ENCODE data around the gene STK16. TPM values are rescaled to one million over a fixed set of nuclear protein-coding genes. Genes with fewer than 3 reads are reported as not detected.

STK16 gene
- total and polyA plus RNA-seq, 2 of the 13 experiments (the other 11 are each of a cell fraction or from before 2014, with no cell fraction given) = 28.0 to 50.9 TPM

DNA sequence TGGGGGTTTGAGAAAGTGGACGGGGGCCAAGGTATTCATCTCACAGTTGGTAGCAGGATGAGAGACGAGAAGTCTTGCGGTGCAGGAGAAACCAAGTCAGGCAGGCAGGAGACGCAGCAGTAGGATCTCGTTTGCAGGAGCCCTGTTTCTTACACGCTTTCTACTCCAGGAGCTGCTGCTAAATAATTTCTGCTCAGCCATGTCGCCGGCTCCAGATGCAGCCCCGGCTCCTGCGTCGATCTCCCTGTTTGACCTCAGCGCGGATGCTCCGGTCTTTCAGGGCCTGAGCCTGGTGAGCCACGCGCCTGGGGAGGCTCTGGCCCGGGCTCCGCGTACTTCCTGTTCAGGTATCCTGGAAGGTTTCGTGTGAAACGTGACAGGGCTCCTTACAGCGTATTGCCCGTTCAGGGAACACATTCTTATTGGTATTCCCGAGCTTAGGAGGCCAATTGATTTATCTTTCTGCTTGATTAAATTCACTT is 15.2 kb upstream of the STK16 start (continued):
- TF ChIP-seq, protein P1, sequence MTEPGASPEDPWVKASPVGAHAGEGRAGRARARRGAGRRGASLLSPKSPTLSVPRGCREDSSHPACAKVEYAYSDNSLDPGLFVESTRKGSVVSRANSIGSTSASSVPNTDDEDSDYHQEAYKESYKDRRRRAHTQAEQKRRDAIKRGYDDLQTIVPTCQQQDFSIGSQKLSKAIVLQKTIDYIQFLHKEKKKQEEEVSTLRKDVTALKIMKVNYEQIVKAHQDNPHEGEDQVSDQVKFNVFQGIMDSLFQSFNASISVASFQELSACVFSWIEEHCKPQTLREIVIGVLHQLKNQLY (CRISPR knock-in tag; IDR thresholded peaks at IDR 0.05) = 0 out of 2 replicates have a peak, but pooled peaks have one; percentile 49
- TF ChIP-seq MYC (CRISPR knock-in tag; IDR thresholded peaks at IDR 0.05; ENCODE audit: borderline replicate concordance) (peak; percentile 87), ZMYM2 (CRISPR knock-in tag; IDR thresholded peaks at IDR 0.05) (no peak), MAF1 (CRISPR knock-in tag; IDR thresholded peaks at IDR 0.05; ENCODE audit: borderline replicate concordance) (peak; percentile 57; the same call in 1 of the 2 replicates), ZNF816 (CRISPR knock-in tag; IDR thresholded peaks at IDR 0.05; ENCODE audit: borderline replicate concordance) (0 out of 2 replicates have a peak, but pooled peaks have one; percentile 2), SMYD3 (CRISPR knock-in tag; IDR thresholded peaks at IDR 0.05) (no peak), ZNF512B (CRISPR knock-in tag; IDR thresholded peaks at IDR 0.05; ENCODE audit: borderline replicate concordance) (0 out of 2 replicates have a peak, but pooled peaks have one; percentile 64), TFDP2 (CRISPR knock-in tag; IDR thresholded peaks at IDR 0.05) (peak; percentile 33; the same call in 1 of the 2 replicates), PHF20 (CRISPR knock-in tag; IDR thresholded peaks at IDR 0.05) (0 out of 2 replicates have a peak, but pooled peaks have one; percentile 34), ISX (CRISPR knock-in tag; conservative IDR thresholded peaks at IDR 0.05) (0 out of 2 replicates have a peak, but pooled peaks have one; percentile 80), MAX (IDR thresholded peaks at IDR 0.05) (peak; percentile 79), MTF1 (CRISPR knock-in tag; IDR thresholded peaks at IDR 0.05) (no peak)
- TF ChIP-seq, protein P2, sequence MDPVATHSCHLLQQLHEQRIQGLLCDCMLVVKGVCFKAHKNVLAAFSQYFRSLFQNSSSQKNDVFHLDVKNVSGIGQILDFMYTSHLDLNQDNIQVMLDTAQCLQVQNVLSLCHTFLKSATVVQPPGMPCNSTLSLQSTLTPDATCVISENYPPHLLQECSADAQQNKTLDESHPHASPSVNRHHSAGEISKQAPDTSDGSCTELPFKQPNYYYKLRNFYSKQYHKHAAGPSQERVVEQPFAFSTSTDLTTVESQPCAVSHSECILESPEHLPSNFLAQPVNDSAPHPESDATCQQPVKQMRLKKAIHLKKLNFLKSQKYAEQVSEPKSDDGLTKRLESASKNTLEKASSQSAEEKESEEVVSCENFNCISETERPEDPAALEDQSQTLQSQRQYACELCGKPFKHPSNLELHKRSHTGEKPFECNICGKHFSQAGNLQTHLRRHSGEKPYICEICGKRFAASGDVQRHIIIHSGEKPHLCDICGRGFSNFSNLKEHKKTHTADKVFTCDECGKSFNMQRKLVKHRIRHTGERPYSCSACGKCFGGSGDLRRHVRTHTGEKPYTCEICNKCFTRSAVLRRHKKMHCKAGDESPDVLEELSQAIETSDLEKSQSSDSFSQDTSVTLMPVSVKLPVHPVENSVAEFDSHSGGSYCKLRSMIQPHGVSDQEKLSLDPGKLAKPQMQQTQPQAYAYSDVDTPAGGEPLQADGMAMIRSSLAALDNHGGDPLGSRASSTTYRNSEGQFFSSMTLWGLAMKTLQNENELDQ (CRISPR knock-in tag; IDR thresholded peaks at IDR 0.05; ENCODE audit: borderline replicate concordance) = peak; percentile 76; the same call in 1 of the 2 replicates
- TF ChIP-seq, protein P3, sequence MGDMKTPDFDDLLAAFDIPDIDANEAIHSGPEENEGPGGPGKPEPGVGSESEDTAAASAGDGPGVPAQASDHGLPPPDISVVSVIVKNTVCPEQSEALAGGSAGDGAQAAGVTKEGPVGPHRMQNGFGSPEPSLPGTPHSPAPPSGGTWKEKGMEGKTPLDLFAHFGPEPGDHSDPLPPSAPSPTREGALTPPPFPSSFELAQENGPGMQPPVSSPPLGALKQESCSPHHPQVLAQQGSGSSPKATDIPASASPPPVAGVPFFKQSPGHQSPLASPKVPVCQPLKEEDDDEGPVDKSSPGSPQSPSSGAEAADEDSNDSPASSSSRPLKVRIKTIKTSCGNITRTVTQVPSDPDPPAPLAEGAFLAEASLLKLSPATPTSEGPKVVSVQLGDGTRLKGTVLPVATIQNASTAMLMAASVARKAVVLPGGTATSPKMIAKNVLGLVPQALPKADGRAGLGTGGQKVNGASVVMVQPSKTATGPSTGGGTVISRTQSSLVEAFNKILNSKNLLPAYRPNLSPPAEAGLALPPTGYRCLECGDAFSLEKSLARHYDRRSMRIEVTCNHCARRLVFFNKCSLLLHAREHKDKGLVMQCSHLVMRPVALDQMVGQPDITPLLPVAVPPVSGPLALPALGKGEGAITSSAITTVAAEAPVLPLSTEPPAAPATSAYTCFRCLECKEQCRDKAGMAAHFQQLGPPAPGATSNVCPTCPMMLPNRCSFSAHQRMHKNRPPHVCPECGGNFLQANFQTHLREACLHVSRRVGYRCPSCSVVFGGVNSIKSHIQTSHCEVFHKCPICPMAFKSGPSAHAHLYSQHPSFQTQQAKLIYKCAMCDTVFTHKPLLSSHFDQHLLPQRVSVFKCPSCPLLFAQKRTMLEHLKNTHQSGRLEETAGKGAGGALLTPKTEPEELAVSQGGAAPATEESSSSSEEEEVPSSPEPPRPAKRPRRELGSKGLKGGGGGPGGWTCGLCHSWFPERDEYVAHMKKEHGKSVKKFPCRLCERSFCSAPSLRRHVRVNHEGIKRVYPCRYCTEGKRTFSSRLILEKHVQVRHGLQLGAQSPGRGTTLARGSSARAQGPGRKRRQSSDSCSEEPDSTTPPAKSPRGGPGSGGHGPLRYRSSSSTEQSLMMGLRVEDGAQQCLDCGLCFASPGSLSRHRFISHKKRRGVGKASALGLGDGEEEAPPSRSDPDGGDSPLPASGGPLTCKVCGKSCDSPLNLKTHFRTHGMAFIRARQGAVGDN (CRISPR knock-in tag; IDR thresholded peaks at IDR 0.05) = peak; percentile 94
- TF ChIP-seq, protein P4, sequence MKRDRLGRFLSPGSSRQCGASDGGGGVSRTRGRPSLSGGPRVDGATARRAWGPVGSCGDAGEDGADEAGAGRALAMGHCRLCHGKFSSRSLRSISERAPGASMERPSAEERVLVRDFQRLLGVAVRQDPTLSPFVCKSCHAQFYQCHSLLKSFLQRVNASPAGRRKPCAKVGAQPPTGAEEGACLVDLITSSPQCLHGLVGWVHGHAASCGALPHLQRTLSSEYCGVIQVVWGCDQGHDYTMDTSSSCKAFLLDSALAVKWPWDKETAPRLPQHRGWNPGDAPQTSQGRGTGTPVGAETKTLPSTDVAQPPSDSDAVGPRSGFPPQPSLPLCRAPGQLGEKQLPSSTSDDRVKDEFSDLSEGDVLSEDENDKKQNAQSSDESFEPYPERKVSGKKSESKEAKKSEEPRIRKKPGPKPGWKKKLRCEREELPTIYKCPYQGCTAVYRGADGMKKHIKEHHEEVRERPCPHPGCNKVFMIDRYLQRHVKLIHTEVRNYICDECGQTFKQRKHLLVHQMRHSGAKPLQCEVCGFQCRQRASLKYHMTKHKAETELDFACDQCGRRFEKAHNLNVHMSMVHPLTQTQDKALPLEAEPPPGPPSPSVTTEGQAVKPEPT (CRISPR knock-in tag; IDR thresholded peaks at IDR 0.05; ENCODE audit: low read depth) = 0 out of 2 replicates have a peak, but pooled peaks have one; percentile 21
